ENCODE measurements around the gene OLFML2A. TPM values are rescaled to one million over a fixed set of nuclear protein-coding genes. Genes with fewer than 3 reads are reported as not detected.

OLFML2A gene
- total and polyA plus RNA-seq, 2 donors = 36.8 to 40.2 TPM

DNA sequence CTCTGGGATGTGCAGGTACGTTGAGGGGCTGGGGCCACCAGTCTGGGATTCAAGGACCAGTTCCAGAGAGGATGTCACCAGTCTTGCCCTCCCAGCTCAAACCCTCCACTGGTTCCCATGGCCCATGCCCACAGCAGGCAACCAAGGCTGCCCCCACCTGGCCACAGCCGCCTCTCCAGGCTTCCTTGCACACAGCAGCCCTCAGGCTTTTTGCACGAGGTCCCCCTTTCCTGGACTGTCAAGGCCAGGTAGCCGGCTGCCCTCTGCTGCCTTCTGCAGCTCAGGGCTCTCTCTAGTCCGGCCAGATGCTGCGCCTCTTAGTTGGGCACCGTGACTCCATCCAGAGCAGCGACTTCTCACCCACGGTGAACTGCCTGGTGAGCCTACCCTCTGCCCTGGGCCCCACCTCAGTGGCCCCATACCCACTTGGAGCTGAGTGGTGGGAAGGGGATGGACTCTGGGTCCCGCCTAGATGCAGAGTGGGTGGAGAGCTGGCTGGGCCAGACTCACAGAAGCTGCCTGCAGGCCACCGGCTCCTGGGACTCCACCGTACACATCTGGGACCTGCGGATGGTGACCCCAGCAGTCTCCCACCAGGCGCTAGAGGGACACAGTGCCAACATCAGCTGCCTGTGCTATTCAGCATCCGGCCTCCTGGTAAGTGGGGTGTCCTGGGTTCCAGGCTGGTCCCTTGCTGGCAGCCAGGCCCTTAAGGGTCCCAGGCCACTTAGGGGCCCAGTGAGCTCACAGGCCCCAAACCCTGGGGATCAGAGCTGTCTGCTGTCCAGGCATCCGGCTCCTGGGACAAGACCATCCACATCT lies 79.2 kb downstream of the OLFML2A start:
- Histone ChIP-seq H3K4me1 (ENCODE audit: insufficient read depth) (no peaks in the 10 kb centered on the region), H3K4me3 (ENCODE audit: low read depth, low read length) (no peak overlapping the region), H3K27ac (ENCODE audit: low read depth) (no peak overlapping the region), H3K36me3 (ENCODE audit: insufficient read depth) (peaks cover 2% of the 10 kb centered on the region)
- DNase-seq (ENCODE audit: extremely low spot score) = no peak
- WGBS = 59% methylated on average over 16 of the region's 16 CpGs

DNA sequence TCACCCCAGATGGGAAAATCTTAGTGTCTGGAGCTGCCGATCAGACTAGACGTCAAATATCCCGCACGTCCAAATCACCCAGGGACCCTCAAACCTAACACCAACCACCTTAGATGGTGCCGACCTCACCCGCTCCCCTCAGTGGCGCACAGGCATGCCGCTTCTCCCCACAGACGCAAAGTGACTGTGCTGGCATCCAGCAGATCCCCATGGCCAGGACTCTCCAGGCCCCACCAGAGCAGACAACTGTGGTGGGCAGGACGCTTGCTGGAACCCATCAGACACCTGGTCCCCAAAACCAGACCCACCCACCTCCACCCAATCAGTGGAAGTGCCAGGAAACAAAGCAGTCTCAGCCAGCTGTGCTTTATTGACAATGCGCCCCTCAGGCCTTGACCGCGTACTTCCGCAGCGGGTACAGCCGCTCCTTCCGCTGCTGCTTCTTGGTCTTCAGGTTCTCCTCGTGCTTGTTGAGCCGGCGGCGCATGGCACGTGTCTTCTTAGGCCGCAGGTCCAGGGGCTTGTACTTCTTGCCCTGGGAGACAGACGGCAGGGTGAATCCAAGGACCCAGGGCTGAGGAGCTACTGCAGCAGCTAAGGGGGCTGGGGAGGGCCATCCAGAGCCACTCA lies 80.7 kb downstream of the OLFML2A start:
- 86% methylated on average over 24 of the region's 24 CpGs for WGBS
- H3K4me1 ChIP-seq (ENCODE audit: insufficient read depth) = no peaks in the 10 kb centered on the region
- H3K4me3 ChIP-seq (ENCODE audit: low read depth, low read length) = no peak overlapping the region
- H3K27ac ChIP-seq (ENCODE audit: low read depth) = no peak overlapping the region
- peaks cover 2% of the 10 kb centered on the region for H3K36me3 ChIP-seq (ENCODE audit: insufficient read depth)
- DNase-seq (ENCODE audit: extremely low spot score) = no peak

DNA sequence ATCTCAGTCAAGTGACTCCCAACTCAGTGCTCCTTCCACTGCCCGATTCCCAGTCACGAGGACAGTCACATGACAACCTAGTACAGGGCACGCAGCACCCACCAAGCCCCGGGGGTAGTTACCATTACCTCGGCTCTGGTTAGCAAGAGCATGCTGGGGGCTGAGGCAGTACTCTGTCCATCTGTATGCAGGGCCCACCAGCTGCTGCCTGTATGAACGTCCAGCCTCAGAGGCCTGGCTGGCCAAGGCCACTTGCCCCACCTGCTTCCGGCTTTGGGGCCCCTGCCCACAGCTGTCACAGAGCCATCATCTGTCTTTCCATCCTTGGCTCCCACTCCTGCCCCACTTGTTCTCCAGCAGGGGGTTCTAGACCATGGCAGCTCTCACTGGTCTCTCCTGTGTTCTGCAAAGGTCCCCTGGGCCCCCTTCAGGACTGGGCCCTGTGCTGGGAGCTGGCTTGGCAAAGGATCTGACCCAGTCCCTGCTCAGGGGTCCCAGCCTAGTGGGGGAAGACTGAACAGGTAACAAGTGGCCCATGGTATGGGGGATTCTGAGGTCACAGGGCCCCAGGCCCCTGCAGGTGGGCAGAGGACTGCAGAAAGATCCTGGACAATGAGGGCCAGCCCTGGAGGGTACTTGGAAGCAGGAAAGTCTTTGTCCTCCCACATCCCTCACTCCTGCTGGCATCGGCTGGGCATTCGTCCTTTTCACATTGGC lies 81.6 kb downstream of the OLFML2A start:
- DNase-seq (ENCODE audit: extremely low spot score) = no peak
- 77% methylated on average over 9 of the region's 9 CpGs for WGBS

DNA sequence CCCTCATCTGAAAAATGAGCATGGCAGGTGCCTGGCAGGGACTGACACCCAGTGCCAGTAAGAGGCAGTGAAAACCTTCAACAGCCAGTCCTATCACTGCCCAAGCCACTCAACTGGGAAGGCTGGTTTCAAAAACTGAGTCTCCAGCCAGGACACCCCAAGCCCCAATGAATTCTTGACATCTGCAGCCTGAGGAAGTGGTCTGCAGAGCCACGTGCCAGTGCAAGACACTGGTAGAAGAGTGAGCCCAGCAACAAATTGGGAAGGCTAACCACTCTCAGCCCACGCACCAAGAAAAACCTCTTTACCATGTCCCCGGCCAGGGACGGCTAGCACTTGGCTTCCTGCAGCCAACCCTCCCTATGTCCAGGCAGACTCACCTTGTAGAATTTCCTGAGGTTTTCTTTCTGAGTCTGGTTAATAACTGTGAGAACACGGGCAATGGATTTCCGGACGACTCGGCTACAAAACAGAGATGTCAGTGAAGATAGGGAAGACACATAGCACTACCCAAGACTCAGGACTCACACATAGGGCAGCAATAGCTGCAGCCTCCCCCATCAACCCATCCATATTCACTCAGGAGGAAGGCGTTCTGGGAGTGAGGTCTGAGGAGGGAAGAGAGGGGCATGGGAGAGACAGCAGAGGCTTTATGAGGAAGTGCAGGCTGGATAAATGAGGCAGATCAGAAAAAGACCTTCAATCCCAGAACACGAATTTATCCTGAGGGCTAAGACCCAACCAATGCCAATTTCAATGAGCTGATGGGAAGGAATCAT lies 83.1 kb downstream of the OLFML2A start:
- 63% methylated on average over 10 of the region's 10 CpGs for WGBS
- H3K4me1 ChIP-seq (ENCODE audit: insufficient read depth) = no peaks in the 10 kb centered on the region
- DNase-seq (ENCODE audit: extremely low spot score) = no peak
- H3K27ac ChIP-seq (ENCODE audit: low read depth) = no peak overlapping the region
- H3K36me3 ChIP-seq (ENCODE audit: insufficient read depth) = peaks cover 2% of the 10 kb centered on the region
- H3K4me3 ChIP-seq (ENCODE audit: low read depth, low read length) = no peak overlapping the region

More for the DNA sequence above, 81.6 kb downstream of the OLFML2A start:
- Histone ChIP-seq H3K4me3 (ENCODE audit: low read depth, low read length) (no peak overlapping the region), H3K36me3 (ENCODE audit: insufficient read depth) (peaks cover 2% of the 10 kb centered on the region), H3K27ac (ENCODE audit: low read depth) (no peak overlapping the region), H3K4me1 (ENCODE audit: insufficient read depth) (no peaks in the 10 kb centered on the region)

DNA sequence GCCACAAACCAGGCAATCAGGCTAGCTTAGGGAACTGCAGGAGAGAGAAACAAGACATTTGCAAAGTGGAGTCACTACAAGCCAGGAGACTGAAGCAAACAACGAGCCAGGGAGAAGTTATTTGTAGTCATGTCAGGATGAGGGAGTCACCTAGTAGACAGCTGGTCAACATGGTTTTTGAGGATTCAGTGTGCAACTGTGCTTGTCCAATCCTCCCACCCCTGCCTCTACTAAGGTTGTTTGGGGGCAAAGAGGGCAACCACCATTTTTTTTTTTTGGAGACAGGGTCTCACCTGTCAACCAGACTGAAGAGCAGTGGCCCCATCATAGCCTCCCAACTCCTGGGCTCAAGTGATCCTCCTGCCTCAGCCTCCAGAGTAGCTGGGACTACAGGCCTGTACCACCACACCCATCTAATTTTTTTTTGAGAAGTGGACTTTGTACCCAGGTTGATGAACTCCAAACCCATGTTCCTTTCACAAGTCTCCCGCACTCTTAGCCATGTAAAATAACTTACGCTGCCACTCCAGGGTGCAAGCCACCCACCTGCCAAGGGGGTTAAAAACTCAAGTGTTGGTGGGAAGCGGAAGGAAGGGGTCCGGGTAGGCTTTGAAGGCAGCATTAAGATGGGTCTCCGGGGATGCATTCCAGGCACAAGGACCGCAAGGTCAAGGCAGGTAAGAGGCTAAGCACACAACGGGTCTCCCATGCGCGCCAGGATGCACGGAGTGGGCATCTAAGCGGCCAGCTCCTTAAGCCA lies 83.8 kb downstream of the OLFML2A start:
- no peak overlapping the region for H3K27ac ChIP-seq (ENCODE audit: low read depth)
- peaks cover 2% of the 10 kb centered on the region for H3K36me3 ChIP-seq (ENCODE audit: insufficient read depth)
- peak overlapping the region; percentile 82 for H3K4me3 ChIP-seq (ENCODE audit: low read depth, low read length)
- no peaks in the 10 kb centered on the region for H3K4me1 ChIP-seq (ENCODE audit: insufficient read depth)
- DNase-seq (ENCODE audit: extremely low spot score) = no peak
- WGBS = 12% methylated on average over 12 of the region's 12 CpGs

DNA sequence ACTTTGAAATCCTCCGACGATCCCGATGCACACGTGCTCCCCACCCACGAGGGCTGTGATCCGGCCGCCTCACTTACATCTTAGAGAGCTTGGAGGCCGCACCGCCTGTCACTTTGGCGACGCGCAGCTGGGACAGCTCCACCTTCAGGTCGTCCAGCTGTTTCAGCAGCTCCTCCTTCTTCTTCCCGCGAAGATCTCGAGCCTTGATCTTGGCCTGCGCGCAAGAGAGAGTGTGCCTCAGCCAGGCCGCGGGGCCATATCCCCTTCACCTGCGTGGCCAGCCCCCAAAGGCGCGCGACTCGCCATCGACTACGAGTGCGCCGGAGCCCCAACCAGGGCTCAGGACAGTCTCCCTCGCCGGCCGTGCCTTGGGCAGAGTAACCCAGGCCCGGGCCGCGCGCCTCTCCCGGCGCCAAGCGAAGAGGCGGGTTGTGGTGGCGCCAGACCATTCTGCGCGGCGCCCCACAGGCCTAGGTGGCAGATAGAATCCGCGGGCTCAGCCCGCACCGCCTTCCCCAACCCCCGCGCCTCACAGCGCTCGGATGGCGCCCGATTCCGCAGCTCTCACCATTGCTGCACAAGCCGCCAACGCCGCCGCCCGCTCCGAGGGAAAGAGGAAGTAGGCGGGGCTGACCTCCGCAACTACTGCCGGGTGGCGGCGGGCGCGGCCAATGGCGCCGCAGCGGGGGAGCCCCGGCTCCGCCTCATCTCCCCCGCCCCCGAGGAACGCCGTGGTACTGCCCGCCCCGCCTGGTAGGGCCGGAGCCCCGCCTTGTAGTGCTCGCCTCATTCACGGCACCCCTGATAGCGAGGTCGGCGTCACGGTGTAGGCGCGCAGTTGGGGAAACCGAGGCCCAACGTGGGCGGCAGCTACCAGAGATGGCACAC lies 84.7 kb downstream of the OLFML2A start, which contains the start of the genes ARPC5L and RPL35:
Gene ARPC5L, plus strand, starts transcription at position 789 of the 888 bp plus-strand sequence. CDS start 7,161 bp downstream, outside the sequence.
Gene RPL35, minus strand, starts transcription at position 616 of the 888 bp plus-strand sequence. Its CDS starts 45 bp downstream, at position 571.
- peaks cover 2% of the 10 kb centered on the region for H3K36me3 ChIP-seq (ENCODE audit: insufficient read depth)
- no peaks in the 10 kb centered on the region for H3K4me1 ChIP-seq (ENCODE audit: insufficient read depth)
- peak; percentile 79 for DNase-seq (ENCODE audit: extremely low spot score)
- H3K27ac ChIP-seq (ENCODE audit: low read depth) = peak within 1 kb of the TSS; percentile 94
- H3K4me3 ChIP-seq (ENCODE audit: low read depth, low read length) = peak within 1 kb of the TSS; percentile 82
- WGBS = under 1% methylated on average over 92 of the region's 92 CpGs

DNA sequence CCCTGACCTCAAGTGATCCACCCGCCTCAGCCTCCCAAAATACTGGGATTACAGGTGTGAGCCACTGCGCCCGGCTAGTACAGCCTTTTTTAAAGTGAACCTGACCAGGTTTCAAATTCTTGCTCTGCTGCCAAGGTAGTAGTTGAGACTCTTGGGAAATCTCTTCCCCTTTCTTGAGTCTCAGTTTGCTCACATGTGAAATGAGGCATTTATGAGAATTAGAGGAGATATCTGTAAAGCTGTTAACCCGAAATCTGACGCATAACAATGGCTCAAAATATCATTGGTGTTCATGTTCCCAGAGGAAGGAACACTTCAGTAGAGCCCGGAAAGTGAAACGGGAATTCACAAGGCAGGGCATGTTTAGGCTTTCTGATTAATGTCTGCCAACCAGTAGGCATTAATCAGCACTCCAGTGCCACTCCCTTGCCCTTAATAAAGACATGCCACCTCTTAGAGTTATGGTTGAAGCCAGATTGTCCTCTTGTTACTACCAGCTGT lies 86.5 kb downstream of the OLFML2A start:
- Histone ChIP-seq H3K4me3 (ENCODE audit: low read depth, low read length) (no peak overlapping the region), H3K4me1 (ENCODE audit: insufficient read depth) (peaks cover 2% of the 10 kb centered on the region), H3K27ac (ENCODE audit: low read depth) (no peak overlapping the region), H3K36me3 (ENCODE audit: insufficient read depth) (no peaks in the 10 kb centered on the region)
- no peak for DNase-seq (ENCODE audit: extremely low spot score)
- 59% methylated on average over 7 of the region's 7 CpGs for WGBS

Other genes with a start within 250 kb of the OLFML2A start
- 1.4 TPM for gene NR6A1, start 5.8 kb upstream of the OLFML2A start, total RNA-seq
- 0.29 TPM for gene NR6A1, start 5.8 kb upstream of the OLFML2A start, polyA plus RNA-seq
- not detected for gene WDR38, start 76.3 kb downstream of the OLFML2A start, total RNA-seq
- gene WDR38, start 76.3 kb downstream of the OLFML2A start, polyA plus RNA-seq = not detected
- 1,117 TPM for gene RPL35, start 84.8 kb downstream of the OLFML2A start, total RNA-seq
- gene RPL35, start 84.8 kb downstream of the OLFML2A start, polyA plus RNA-seq = 2,692 TPM
- 8.8 TPM for gene ARPC5L, start 85.0 kb downstream of the OLFML2A start, total RNA-seq
- gene ARPC5L, start 85.0 kb downstream of the OLFML2A start, polyA plus RNA-seq = 30.3 TPM
- gene GOLGA1, start 163.9 kb downstream of the OLFML2A start, total RNA-seq = 17.7 TPM
- 14.2 TPM for gene GOLGA1, start 163.9 kb downstream of the OLFML2A start, polyA plus RNA-seq